IMR-90 (cell line): ENCODE measurements around the gene HNRNPH2. TPM values are rescaled to one million over a fixed set of nuclear protein-coding genes. Genes with fewer than 3 reads are reported as not detected.
A peak's percentile ranks its signal among the peaks of the same experiment; 100 is the strongest.

Experiments used
- ATAC-seq: fragments of 200-7000 bp; cut with Tn5 transposase; 2 replicates; pipeline ENCODE4 v1.9.1; 2020; ENCODE audit warnings: low read depth, mild to moderate bottlenecking, moderate library complexity
- BruUV-seq: library from RNA; stranded (reverse); fragments of 400-500 nt; replicated peaks from 2 replicates; lab custom pipeline; 2021; lab: Mats Ljungman, UMichigan
- CTCF ChIA-PET: fragments of 300-600 bp; formaldehyde crosslinking; extraction: SDS; loops from one replicate; lab custom pipeline; 2021; ENCODE audit warnings: antibody characterized with exemption; lab: Yijun Ruan, JAX
- POLR2A ChIA-PET: fragments of 300-600 bp; sonication (Branson Sonifier 250); formaldehyde crosslinking; loops from one replicate; lab custom pipeline; 2022; ENCODE audit warnings: antibody characterized with exemption; ENCODE audit not compliant: unreplicated experiment; lab: Charles Lee
- DNase-seq: peaks from one replicate; pipeline ENCODE4 v3.0.0; 2013
- H2AFZ ChIP-seq: replicated peaks from 2 replicates; pipeline ENCODE3; 2013; ENCODE audit warnings: low read length, mild to moderate bottlenecking; ENCODE audit not compliant: poor library complexity
- H2AK5ac ChIP-seq: 2 replicates; pipeline ENCODE4 v1.6.1; 2013; ENCODE audit warnings: low read depth, low read length, inconsistent platforms
- H2AK9ac ChIP-seq: replicated peaks from 2 replicates; pipeline ENCODE3; 2013; ENCODE audit warnings: mild to moderate bottlenecking, low read depth, low read length, moderate library complexity; ENCODE audit not compliant: poor library complexity
- H2BK120ac ChIP-seq: 2 replicates; pipeline ENCODE4 v1.6.1; 2013; ENCODE audit warnings: low read depth, low read length, inconsistent platforms
- H2BK15ac ChIP-seq: 3 replicates; pipeline ENCODE4 v1.6.1; 2013; ENCODE audit warnings: low read depth, low read length, inconsistent platforms
- H2BK20ac ChIP-seq: 2 replicates; pipeline ENCODE4 v1.6.1; 2013; ENCODE audit warnings: low read depth, mild to moderate bottlenecking, inconsistent platforms, low read length, moderate library complexity
- H2BK5ac ChIP-seq: 2 replicates; pipeline ENCODE4 v1.6.1; 2013; ENCODE audit warnings: mild to moderate bottlenecking, low read depth, low read length, inconsistent platforms; ENCODE audit not compliant: poor library complexity, severe bottlenecking
- H3K14ac ChIP-seq: replicated peaks from 2 replicates; pipeline ENCODE4 v1.6.1; 2013; ENCODE audit warnings: low read depth, low read length, inconsistent platforms
- H3K18ac ChIP-seq: 2 replicates; pipeline ENCODE4 v1.6.1; 2013; ENCODE audit warnings: low read depth, low read length, control low read depth
- H3K23ac ChIP-seq: 2 replicates; pipeline ENCODE4 v1.6.1; 2013; ENCODE audit warnings: low read depth, low read length, inconsistent platforms
- H3K27ac ChIP-seq: 2 replicates; pipeline ENCODE4 v1.5.1; 2013; ENCODE audit warnings: mild to moderate bottlenecking, control low read depth, low read length; ENCODE audit not compliant: insufficient read depth
- H3K27me3 ChIP-seq: 2 replicates; pipeline ENCODE4 v1.6.1; 2013; ENCODE audit warnings: low read length; ENCODE audit not compliant: control insufficient read depth, insufficient read depth
- H3K36me3 ChIP-seq: 2 replicates; pipeline ENCODE4 v1.6.1; 2013; ENCODE audit warnings: low read length, mixed read lengths; ENCODE audit not compliant: control insufficient read depth, insufficient read depth
- H3K4ac ChIP-seq: 2 replicates; pipeline ENCODE4 v1.6.1; 2013; ENCODE audit warnings: low read depth, low read length, inconsistent platforms
- H3K4me1 ChIP-seq: 2 replicates; pipeline ENCODE4 v1.6.1; 2013; ENCODE audit warnings: low read length, mixed read lengths; ENCODE audit not compliant: control insufficient read depth, insufficient read depth
- H3K4me2 ChIP-seq: 2 replicates; pipeline ENCODE4 v1.6.1; 2013; ENCODE audit warnings: low read depth, mild to moderate bottlenecking, control low read depth, low read length, moderate library complexity
- H3K4me3 ChIP-seq: 2 replicates; pipeline ENCODE4 v1.5.1; 2013; ENCODE audit warnings: low read depth, mild to moderate bottlenecking, control low read depth, low read length, moderate library complexity; ENCODE audit not compliant: insufficient read depth
- H3K56ac ChIP-seq: 2 replicates; pipeline ENCODE4 v1.6.1; 2013; ENCODE audit warnings: low read length, inconsistent platforms; ENCODE audit not compliant: insufficient read depth; ENCODE audit errors: extremely low read depth
- H3K79me1 ChIP-seq, 2 experiments: 2 replicates each; pipeline ENCODE4 v1.6.1; 2013; ENCODE audit warnings: low read length in 2 of 2, inconsistent platforms in 1 of 2, low read depth in 1 of 2
- H3K9ac ChIP-seq: 2 replicates; pipeline ENCODE4 v1.6.1; 2013; ENCODE audit warnings: low read depth, low read length, control low read depth
- H3K9me1 ChIP-seq: 2 replicates; pipeline ENCODE4 v1.6.1; 2013; ENCODE audit warnings: low read length, inconsistent platforms; ENCODE audit not compliant: insufficient read depth
- H3K9me3 ChIP-seq: 2 replicates; pipeline ENCODE4 v1.6.1; 2013; ENCODE audit warnings: low read length; ENCODE audit not compliant: control insufficient read depth, insufficient read depth
- H4K20me1 ChIP-seq: 2 replicates; pipeline ENCODE4 v1.6.1; 2013; ENCODE audit warnings: low read length, inconsistent platforms; ENCODE audit not compliant: insufficient read depth
- H4K5ac ChIP-seq: 2 replicates; pipeline ENCODE4 v1.6.1; 2013; ENCODE audit warnings: mild to moderate bottlenecking, low read depth, low read length, control low read depth
- H4K8ac ChIP-seq, 2 experiments: 2 replicates each; pipeline ENCODE4 v1.6.1; 2013; ENCODE audit warnings: low read depth in 2 of 2, low read length in 2 of 2, control low read depth in 1 of 2, inconsistent platforms in 1 of 2
- H4K91ac ChIP-seq: 2 replicates; pipeline ENCODE4 v1.6.1; 2013; ENCODE audit warnings: low read depth, low read length, inconsistent platforms; ENCODE audit not compliant: insufficient read depth
- FOS ChIP-seq: fragments of 150-350 bp; IDR thresholded peaks from 2 replicates; pipeline ENCODE4 v1.6.1; 2016; ENCODE audit warnings: low read depth, low read length
- MAFK ChIP-seq: IDR thresholded peaks from 2 replicates; pipeline ENCODE4 v1.6.1; 2012; ENCODE audit warnings: low read depth, low read length, improper control_type of control experiment
- NFE2L2 ChIP-seq: fragments of 150-350 bp; IDR thresholded peaks from 2 replicates; pipeline ENCODE4 v1.6.1; 2016; ENCODE audit warnings: low read depth, mild to moderate bottlenecking, low read length
- POLR2A ChIP-seq: IDR thresholded peaks from 2 replicates; pipeline ENCODE4 v1.6.1; 2012; ENCODE audit warnings: mild to moderate bottlenecking, low read depth, low read length
- RAD21 ChIP-seq: IDR thresholded peaks from 2 replicates; pipeline ENCODE4 v1.6.1; 2012; ENCODE audit warnings: low read length, improper control_type of control experiment
- WGBS, 2 experiments: methylation state at CpG; one replicate each; pipeline versions ENCODE4 v1.1.5 to v1.1.7; 2013; ENCODE audit warnings: missing lambda C conversion rate in 2 of 2; ENCODE audit not compliant: insufficient read length in 1 of 2; ENCODE audit errors: extremely low coverage in 2 of 2; 5-methylcytosine and 5-hydroxymethylcytosine counted together
- dilution Hi-C: fragments of 300-500 bp; cut with HindIII; formaldehyde crosslinking; loops from one replicate; pipeline ENCODE4 v1.14.3; 2018; ENCODE audit warnings: low sequenced_read_pairs; ENCODE audit not compliant: unreplicated experiment
- in situ Hi-C: fragments of 300-500 bp; cut with MboI; formaldehyde crosslinking; loops from 3 replicates; pipeline ENCODE4 v1.14.3; 2019; ENCODE audit warnings: low sequenced_read_pairs, inconsistent platforms, mixed read lengths
- intact Hi-C: fragments of 100-400 bp; cut with micrococcal nuclease; formaldehyde crosslinking; loops from 2 replicates; pipeline ENCODE4 v1.10.0; 2022
- polyA plus RNA-seq, 3 experiments: library from polyadenylated mRNA; depleted of rRNA; stranded (reverse); fragments of >200 nt; gene quantifications; 2 replicates each; pipeline ENCODE4 v1.2.3, GENCODE V29; 2012; ENCODE audit warnings: low replicate concordance in 1 of 3
- total RNA-seq: library from RNA; depleted of rRNA; stranded (reverse); fragments of >200 nt; gene quantifications from 2 replicates; pipeline ENCODE4 v1.2.3, GENCODE V29; 2012

The HNRNPH2 gene
- total and polyA plus RNA-seq, 2 of the 4 experiments (the other 2 are of a cell fraction), result 42.8 to 54.3 TPM

DNA sequence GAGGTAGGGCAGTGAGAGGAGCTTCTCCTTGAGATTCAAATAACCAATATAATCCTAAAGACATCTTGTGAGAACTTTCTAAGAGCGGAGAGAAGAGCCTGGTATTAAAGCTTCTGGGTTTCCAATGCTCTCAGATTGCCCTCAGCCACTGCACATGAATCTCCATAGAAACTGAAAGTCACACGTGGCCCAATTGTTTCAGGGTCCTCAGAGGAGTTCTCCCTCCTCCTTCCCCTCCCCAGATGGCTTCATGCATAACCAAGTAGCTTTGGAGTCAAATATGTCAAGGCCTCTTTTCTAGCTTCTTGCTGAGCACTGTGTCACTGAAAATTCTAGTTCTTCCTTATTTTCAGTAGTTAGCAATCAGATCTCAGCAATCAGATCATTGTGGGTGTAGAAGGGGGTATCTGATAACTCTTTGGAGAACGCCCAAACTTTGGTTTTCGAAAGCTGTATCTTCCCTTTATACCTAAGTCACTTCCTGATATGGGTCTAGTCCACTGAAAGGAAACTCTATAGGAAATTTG is 24.3 kb upstream of the HNRNPH2 start:
- Histone ChIP-seq H2BK120ac (no peak overlapping the region), H3K27me3 (peaks cover 15% of the 10 kb centered on the region), H2BK20ac (no peak overlapping the region), H3K27ac (no peak overlapping the region), H3K36me3 (no peaks in the 10 kb centered on the region), H2BK15ac (no peak overlapping the region), H2AFZ (peak overlapping the region; percentile 43), H4K8ac (no peak overlapping the region), H3K4me2 (no peak overlapping the region), H3K79me1 (no peaks in the 10 kb centered on the region), H3K4me1 (no peaks in the 10 kb centered on the region), H3K56ac (no peak overlapping the region), H3K14ac (no peak overlapping the region), H3K4ac (no peak overlapping the region), H2AK5ac (no peak overlapping the region), H3K18ac (no peak overlapping the region), H3K23ac (no peak overlapping the region), H3K9ac (no peak overlapping the region), H4K91ac (no peak overlapping the region), H3K9me3 (no peaks in the 10 kb centered on the region), H3K4me3 (no peak overlapping the region), H2AK9ac (no peak overlapping the region), H4K5ac (no peak overlapping the region), H4K20me1 (no peaks in the 10 kb centered on the region), H3K9me1 (no peaks in the 10 kb centered on the region), H2BK5ac (no peak overlapping the region)
- DNase-seq, result no peak
- CTCF ChIA-PET, result no interaction called here
- in situ Hi-C loops, result no loop called here
- TF ChIP-seq FOS, result no peak
- TF ChIP-seq RAD21, result no peak
- no peak for TF ChIP-seq MAFK
- no peak for TF ChIP-seq POLR2A
- TF ChIP-seq NFE2L2, result no peak
- intact Hi-C loops, result no loop called here
- dilution Hi-C loops, result no loop called here
- BruUV-seq, result no TSS peak
- ATAC-seq, result no peak
- no CpG with 5 or more reads among the region's 4 CpGs for WGBS, 2 experiments
- POLR2A ChIA-PET, result no interaction called here
